HG02973 (cell line): ENCODE results near the gene BEX1.
"Not testable (repeated sequence)": the region's sequence is repeated elsewhere in the genome, so short reads cannot be mapped to it uniquely, and the experiment has no call there.

Experiments used
- ATAC-seq: cut with Tn5 transposase; IDR thresholded peaks from one replicate; pipeline ENCODE4 v1.9.1; 2021; ENCODE audit warnings: moderate library complexity; ENCODE audit not compliant: unreplicated experiment

Gene BEX1

GRCh38 chrX:103063918-103064434 is at the start of gene BEX1:
Gene BEX1, minus strand, starts transcription at chrX:103064171. Its CDS starts 897 bp downstream, at chrX:103063274.
- ATAC-seq: no peak

DNA sequence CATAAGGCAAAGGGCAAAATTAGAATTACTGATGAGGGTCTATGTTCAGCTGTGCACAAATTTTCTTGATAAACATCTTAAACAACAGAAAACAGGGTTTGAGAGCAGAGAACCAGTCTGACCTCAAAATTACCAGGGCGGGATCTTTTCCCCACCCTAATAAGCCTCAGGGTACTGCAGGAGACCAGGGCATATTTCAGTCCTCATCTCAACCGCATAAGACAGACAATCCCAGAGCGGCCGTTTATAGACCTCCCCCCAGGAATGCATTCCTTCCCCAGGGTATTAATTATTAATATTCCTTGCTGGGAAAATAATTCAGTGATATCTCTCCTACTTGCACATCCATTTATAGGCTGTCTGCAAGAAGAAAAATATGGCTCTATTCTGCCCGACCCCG is 45.5 kb upstream of the BEX1 start:
- ATAC-seq: not testable (repeated sequence)

GRCh38 chrX:103107836-103108235 is 43.9 kb upstream of the BEX1 start:
- ATAC-seq: no peak

- not testable (repeated sequence) for ATAC-seq
Observed at GRCh38 chrX:103107227-103107737, 43.3 kb upstream of the BEX1 start.

DNA sequence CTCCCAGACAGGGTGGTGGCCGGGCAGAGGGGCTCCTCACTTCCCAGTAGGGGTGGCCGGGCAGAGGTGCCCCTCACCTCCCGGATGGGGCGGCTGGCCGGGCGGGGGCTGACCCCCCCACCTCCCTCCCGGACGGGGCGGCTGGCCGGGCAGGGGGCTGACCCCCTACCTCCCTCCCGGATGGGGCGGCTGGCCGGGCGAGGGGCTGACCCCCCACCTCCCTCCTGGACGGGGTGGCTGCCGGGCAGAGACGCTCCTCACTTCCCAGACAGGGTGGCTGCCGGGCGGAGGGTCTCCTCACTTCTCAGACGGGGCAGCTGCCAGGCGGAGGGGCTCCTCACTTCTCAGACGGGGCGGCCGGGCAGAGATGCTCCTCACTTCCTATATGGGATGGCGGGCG is 40.4 kb upstream of the BEX1 start:
- ATAC-seq: not testable (repeated sequence)

DNA sequence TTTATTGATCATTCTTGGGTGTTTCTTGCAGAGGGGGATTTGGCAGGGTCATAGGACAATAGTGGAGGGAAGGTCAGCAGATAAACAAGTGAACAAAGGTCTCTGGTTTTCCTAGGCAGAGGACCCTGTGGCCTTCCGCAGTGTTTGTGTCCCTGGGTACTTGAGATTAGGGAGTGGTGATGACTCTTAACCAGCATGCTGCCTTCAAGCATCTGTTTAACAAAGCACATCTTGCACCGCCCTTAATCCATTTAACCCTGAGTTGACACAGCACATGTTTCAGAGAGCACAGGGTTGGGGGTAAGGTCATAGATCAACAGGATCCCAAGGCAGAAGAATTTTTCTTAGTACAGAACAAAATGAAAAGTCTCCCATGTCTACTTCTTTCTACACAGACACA is 39.9 kb upstream of the BEX1 start:
- not testable (repeated sequence) for ATAC-seq

DNA sequence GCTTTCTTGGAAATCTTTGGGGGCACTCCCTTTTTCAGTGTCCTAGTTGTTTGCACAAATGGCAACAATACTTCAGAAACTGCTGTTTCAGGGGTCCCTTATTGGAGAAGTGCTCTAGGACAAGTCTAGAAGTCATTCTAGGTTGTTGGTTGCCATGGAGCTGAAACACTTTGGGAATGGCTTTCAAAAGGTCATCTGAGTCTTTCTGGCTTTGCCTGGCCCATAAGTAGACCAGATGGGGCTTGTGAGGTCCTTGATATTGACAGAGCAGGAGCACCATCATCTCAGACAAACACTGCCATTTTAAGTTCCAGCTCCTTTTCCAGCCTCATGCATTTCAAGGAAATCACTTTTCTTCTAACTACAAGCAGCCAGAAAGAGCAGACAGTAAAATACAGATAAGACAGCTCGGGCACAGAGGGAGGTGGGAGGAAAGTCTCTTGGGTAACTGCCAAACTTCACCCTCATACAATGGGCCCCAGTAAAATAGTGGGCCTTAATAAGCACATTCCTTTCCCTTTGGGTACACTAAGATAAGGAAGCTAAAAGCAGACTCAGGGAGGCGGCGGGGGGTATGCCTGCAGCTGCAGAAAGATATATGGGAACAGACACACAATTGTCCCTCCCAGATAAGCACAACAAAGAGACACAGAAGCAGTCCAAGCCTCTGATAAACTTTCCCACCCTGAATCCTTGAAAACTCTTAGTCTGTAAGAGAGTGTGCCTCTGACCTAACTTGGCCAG is 37.5 kb upstream of the BEX1 start:
- ATAC-seq: no peak

- ATAC-seq: no peak
Observed at GRCh38 chrX:103100484-103100883, 36.5 kb upstream of the BEX1 start.

DNA sequence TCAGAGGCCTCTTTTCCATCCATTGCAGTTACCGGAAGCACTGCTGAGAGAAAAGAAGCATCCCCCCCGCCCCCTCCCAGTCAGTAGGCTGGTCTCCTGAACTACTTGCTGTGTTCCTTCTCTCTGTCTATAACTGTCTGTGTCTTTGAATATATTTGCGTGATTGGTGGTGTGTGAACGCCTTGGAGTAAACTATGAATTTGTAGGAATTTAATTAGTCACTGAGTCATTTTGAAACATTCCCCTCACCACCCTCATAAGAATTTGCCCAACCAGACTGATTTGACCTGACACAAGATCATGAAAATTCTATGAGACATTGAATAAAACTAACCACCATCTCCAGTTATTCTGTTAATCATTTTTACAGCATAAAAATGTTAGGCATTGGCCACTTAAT is 35.7 kb upstream of the BEX1 start:
- no peak for ATAC-seq

DNA sequence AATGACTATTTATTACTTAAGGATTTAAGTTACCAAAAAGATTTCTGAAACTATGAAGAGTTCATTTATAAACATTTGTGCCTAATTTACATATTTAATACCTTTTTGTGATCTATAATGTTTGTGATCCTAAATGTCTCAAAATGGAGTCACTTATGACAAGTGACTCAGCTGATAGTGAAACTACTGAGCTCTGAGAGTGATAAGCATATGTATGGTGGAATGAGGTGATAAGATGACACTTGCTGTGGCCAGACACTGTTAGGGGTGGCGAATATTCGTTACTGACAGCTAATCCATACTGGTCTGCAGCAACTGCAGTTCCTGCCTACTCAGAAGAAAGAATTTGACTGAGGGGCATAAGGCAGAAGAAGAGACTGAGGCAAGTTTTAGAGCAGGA is 34.5 kb upstream of the BEX1 start:
- no peak for ATAC-seq

GRCh38 chrX:103092942-103093341 is 29.0 kb upstream of the BEX1 start, which contains the start of gene NXF3:
Gene NXF3, minus strand, starts transcription at chrX:103093143. Its CDS starts 120 bp downstream, at chrX:103093023.
- no peak for ATAC-seq

DNA sequence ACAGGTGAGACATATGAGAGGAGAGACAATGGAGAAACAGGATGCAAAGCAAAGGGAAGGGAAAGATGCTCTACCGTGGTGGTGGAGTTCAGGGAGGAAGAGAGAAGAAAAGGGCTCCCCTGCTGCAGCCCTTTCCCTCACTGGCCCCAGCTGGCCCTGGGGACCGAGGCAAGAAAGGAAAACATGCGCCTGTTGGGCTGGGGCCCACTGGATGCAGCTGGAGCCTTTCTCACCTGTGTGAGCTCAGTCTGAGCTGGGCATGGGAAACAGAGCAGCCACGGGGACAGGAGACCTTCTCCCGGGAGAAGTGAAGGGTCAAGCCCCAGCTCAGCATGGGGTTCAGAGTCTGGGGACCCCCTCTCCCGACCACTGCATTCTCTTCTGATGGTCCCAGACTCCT is 17.1 kb upstream of the BEX1 start:
- ATAC-seq: no peak

- no peak for ATAC-seq
Observed at GRCh38 chrX:103073467-103073866, 9.5 kb upstream of the BEX1 start.

GRCh38 chrX:103066606-103067005 is 2.6 kb upstream of the BEX1 start:
- ATAC-seq: no peak

DNA sequence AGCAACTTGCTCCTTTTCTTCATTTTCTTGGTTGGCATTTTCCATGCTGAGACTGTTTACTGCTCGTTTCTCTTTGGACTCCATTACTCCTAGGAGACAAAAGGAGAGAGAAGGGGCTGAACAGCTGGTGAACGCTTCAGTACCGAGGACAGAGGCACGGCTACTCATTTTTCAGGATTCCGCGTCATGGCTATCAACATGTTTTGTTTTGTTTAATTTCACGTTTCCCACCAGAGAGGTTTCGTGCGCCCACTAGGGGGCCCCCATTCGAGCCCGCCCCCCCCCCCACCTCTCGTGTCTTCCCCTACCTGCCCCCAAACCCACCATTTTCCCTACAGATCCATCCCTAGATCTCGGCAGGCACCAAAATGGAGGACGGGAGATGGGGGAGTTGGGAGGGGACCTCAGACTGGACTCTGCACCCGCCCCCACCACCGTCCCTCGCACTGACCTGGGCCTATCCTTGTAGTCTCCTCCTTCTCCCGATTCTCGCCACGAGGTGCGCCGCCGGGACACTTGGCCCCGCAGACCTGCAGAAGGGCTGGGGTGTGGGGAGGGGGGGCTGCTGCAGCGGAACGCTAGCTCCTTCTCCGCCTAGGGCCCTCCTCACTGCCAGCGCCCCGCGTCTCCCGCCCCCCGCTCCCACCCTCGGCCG is 653 bp downstream of the BEX1 start:
- no peak for ATAC-seq

DNA sequence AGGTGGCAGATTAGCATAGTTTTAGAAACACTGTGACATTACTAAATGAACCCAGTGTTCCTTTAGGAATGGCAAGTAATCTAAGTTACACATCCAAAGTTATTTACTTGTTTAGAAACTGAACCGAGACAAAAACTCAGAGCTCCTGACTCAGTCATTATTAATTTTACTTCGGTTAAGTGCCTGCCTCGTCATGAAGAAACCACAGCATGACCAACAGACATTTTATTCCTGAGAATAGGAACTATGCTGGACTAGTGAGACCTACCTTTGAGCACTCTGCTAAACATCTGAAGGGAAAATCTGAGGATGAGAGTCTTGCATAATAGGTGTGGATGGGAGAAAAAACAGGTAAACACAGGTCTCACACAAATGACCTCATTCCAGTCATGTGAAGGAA is 2.5 kb downstream of the BEX1 start:
- no peak for ATAC-seq

- no peak for ATAC-seq
Observed at GRCh38 chrX:103056902-103057301, 7.1 kb downstream of the BEX1 start.

GRCh38 chrX:103052625-103053024 is 11.3 kb downstream of the BEX1 start:
- no peak for ATAC-seq

DNA sequence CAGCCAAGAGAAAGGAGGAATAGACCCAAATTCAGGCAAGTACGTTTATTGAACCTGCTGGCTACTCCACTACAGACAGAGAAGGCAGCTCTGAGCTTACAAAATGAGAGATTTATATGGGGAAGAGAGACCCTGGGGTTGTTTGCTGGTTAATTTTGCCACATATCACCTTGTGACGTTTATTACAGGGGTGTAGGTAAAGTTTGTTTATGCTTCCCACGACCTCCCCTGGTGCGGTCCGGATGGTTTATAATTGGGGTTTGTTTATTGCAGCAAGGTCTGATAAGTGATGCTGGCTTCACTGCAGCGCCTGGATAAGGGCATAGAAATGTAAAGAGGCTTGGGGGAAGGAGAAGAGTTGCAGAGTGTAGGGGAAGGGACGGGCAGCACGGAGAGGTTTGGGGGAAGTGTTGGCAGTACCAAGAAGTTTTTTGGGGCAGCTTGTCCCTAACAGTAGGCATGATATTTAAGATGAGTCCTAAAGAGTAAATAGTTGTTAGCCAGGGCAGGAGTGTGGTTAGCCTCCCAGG is 12.6 kb downstream of the BEX1 start:
- ATAC-seq: no peak

DNA sequence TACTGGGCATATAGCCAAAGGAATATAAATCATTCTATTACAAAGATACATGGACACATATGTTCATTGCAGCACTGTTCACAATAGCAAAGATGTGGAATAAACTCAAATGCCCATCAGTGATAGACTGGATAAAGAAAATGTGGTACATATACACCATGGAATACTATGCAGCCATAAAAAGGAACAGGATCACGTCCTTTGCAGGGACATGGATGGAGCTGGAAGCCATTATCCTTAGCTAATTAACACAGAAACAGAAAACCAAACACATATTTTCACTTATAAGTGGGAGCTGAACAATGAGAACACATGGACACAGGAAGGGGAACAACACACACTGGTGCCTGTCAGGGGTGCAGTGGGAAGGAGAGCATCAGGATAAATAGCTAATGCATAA is 30.6 kb downstream of the BEX1 start:
- not testable (repeated sequence) for ATAC-seq

GRCh38 chrX:103017542-103017941 is 46.4 kb downstream of the BEX1 start:
- no peak for ATAC-seq

GRCh38 chrX:103012945-103013344 is 51.0 kb downstream of the BEX1 start:
- no peak for ATAC-seq
